ENCODE measurements around the gene COL15A1. TPM values are rescaled to one million over a fixed set of nuclear protein-coding genes. Genes with fewer than 3 reads are reported as not detected.

The COL15A1 gene
- total and polyA plus RNA-seq, 2 donors (not counting 1 experiment from before 2014, with no cell fraction given): not detected

- H3K27ac Mint-ChIP-seq: no peak overlapping the region
- POLR2A ChIA-PET: no interaction called here
- no peak for ATAC-seq (ENCODE audit: low read depth)
- H3K4me3 Mint-ChIP-seq: no peak overlapping the region
- Histone ChIP-seq H3K9ac (ENCODE audit: low read length) (no peak overlapping the region), H3K36me3 (replicated peaks in 1 of 2; ENCODE audit: control extremely low read depth in 1 of 2, control insufficient read depth in 1 of 2, extremely low read depth in 1 of 2, insufficient read depth in 2 of 2, low read length in 1 of 2) (no peaks in the 10 kb centered on the region), H4K20me1 (ENCODE audit: control insufficient read depth, insufficient read depth, low read length, poor library complexity, severe bottlenecking) (no peaks in the 10 kb centered on the region), H2AFZ (ENCODE audit: insufficient read depth, low read depth, low read length, poor library complexity, severe bottlenecking) (no peak overlapping the region), H3K27me3 (replicated peaks in 1 of 4; ENCODE audit: control extremely low read depth in 1 of 4, control insufficient read depth in 3 of 4, insufficient read depth in 4 of 4, low read length in 3 of 4) (no peaks in the 10 kb centered on the region), H3K9me3 (ENCODE audit: control extremely low read depth in 1 of 3, control insufficient read depth in 2 of 3, insufficient read depth in 1 of 3, low read length in 2 of 3) (no peaks in the 10 kb centered on the region), H3K4me3 (ENCODE audit: control extremely low read depth in 1 of 5, extremely low read depth in 1 of 5, insufficient read depth in 1 of 5, low read depth in 2 of 5, low read length in 4 of 5) (no peak overlapping the region), H3K4me2 (replicated peaks; ENCODE audit: low read depth, low read length, poor library complexity, severe bottlenecking) (no peak overlapping the region), H3K27ac (ENCODE audit: low read length in 2 of 2) (no peak overlapping the region), H3K4me1 (ENCODE audit: control insufficient read depth in 2 of 2, insufficient read depth in 2 of 2, low read length in 2 of 2) (peaks cover 16 to 26% of the 10 kb centered on the region in 2 donors), H3K79me2 (ENCODE audit: control insufficient read depth, insufficient read depth, low read length) (no peaks in the 10 kb centered on the region)
- DNase-seq: no peak
- WGBS (ENCODE audit: insufficient coverage): no CpG with 5 or more reads among the region's 3 CpGs
- TF ChIP-seq CTCF (IDR thresholded peaks at IDR 0.05) (no peak), EZH2 (IDR thresholded peaks at IDR 0.05; ENCODE audit: borderline replicate concordance, insufficient read depth, low read depth, low read length, poor library complexity, severe bottlenecking) (no peak)
- H3K9me3 Mint-ChIP-seq (ENCODE audit: insufficient read depth): no peaks in the 10 kb centered on the region
- intact Hi-C loops (cut with micrococcal nuclease): no loop called here
- no peaks in the 10 kb centered on the region for H3K27me3 Mint-ChIP-seq
- peaks cover 25% of the 10 kb centered on the region for H3K4me1 Mint-ChIP-seq
- CTCF ChIA-PET: interaction anchor here (1.0 kb wide), 1 partner anchor 90 kb away, joined by 4 read pairs; no protein-coding TSS in a partner anchor
These were observed 107.7 kb downstream of the COL15A1 start for GRCh38 chr9:99051406-99051805.

GRCh38 chr9:99051851-99052250 is 108.1 kb downstream of the COL15A1 start:
- Histone ChIP-seq H4K20me1 (ENCODE audit: control insufficient read depth, insufficient read depth, low read length, poor library complexity, severe bottlenecking) (no peaks in the 10 kb centered on the region), H3K4me1 (ENCODE audit: control insufficient read depth in 2 of 2, insufficient read depth in 2 of 2, low read length in 2 of 2) (peaks cover 21 to 30% of the 10 kb centered on the region in 2 donors), H3K36me3 (replicated peaks in 1 of 2; ENCODE audit: control extremely low read depth in 1 of 2, control insufficient read depth in 1 of 2, extremely low read depth in 1 of 2, insufficient read depth in 2 of 2, low read length in 1 of 2) (no peaks in the 10 kb centered on the region), H3K9ac (ENCODE audit: low read length) (no peak overlapping the region), H3K4me2 (replicated peaks; ENCODE audit: low read depth, low read length, poor library complexity, severe bottlenecking) (no peak overlapping the region), H2AFZ (ENCODE audit: insufficient read depth, low read depth, low read length, poor library complexity, severe bottlenecking) (no peak overlapping the region), H3K27ac (ENCODE audit: low read length in 2 of 2) (no peak overlapping the region), H3K27me3 (replicated peaks in 1 of 4; ENCODE audit: control extremely low read depth in 1 of 4, control insufficient read depth in 3 of 4, insufficient read depth in 4 of 4, low read length in 3 of 4) (no peaks in the 10 kb centered on the region), H3K79me2 (ENCODE audit: control insufficient read depth, insufficient read depth, low read length) (no peaks in the 10 kb centered on the region), H3K4me3 (ENCODE audit: control extremely low read depth in 1 of 5, extremely low read depth in 1 of 5, insufficient read depth in 1 of 5, low read depth in 2 of 5, low read length in 4 of 5) (no peak overlapping the region), H3K9me3 (ENCODE audit: control extremely low read depth in 1 of 3, control insufficient read depth in 2 of 3, insufficient read depth in 1 of 3, low read length in 2 of 3) (no peaks in the 10 kb centered on the region)
- intact Hi-C loops (cut with micrococcal nuclease): no loop called here
- ATAC-seq (ENCODE audit: low read depth): no peak
- Mint-ChIP-seq H3K9me3 (ENCODE audit: insufficient read depth) (no peaks in the 10 kb centered on the region), H3K4me1 (peaks cover 29% of the 10 kb centered on the region), H3K4me3 (no peak overlapping the region), H3K27ac (no peak overlapping the region), H3K27me3 (no peaks in the 10 kb centered on the region)
- no peak for TF ChIP-seq CTCF (IDR thresholded peaks at IDR 0.05)
- TF ChIP-seq EZH2 (IDR thresholded peaks at IDR 0.05; ENCODE audit: borderline replicate concordance, insufficient read depth, low read depth, low read length, poor library complexity, severe bottlenecking): no peak
- 87% methylated on average over 4 of the region's 4 CpGs for WGBS (ENCODE audit: insufficient coverage)
- no peak for DNase-seq
- POLR2A ChIA-PET: no interaction called here
- CTCF ChIA-PET: interaction anchor here (1.0 kb wide), 1 partner anchor 89 kb away, joined by 4 read pairs; no protein-coding TSS in a partner anchor
